Measurements from ENCODE around the gene PCDHA7. TPM values are rescaled to one million over a fixed set of nuclear protein-coding genes. Genes with fewer than 3 reads are reported as not detected.
"Not testable (repeated sequence)": the region's sequence is repeated elsewhere in the genome, so short reads cannot be mapped to it uniquely, and the experiment has no call there.

The PCDHA7 gene
- total RNA-seq, 6 experiments from 2014 or later = 0.09 to 0.26 (median 0.20) TPM

DNA sequence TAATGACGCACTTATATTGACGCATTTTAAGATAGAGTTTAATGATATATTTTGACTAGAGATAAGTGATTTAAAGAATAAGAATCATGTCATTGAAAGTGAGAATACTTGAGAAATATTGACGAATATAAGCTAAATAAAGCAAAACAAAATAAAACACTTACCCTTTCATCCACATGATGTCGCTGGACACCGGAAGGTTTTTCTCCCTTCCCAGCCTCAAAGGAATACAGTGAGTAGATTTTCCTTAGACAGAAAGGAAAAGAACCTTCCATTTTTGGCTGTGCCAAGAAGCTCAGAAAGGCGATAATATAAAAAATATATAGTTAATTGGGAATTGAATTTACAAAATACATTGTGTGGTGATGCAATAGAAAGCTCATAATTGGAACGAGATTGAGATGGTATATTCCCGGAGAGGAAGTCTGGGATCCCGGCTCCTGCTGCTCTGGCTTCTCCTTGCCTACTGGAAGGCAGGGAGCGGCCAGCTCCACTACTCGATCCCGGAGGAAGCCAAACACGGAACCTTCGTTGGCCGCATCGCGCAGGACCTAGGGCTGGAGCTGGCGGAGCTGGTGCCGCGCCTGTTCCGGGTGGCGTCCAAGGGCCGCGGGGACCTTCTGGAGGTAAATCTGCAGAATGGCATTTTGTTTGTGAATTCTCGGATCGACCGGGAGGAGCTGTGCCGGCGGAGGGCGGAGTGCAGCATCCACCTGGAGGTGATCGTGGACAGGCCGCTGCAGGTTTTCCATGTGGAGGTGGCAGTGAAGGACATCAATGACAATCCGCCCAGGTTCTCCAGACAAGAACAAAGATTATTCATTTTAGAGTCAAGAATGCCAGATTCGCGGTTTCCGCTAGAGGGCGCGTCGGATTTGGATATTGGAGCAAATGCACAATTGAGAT lies 12.4 kb upstream of the PCDHA7 start, which contains the start of gene PCDHA5:
Gene PCDHA5, plus strand, starts transcription at position 239 of the 906 bp plus-strand sequence.
- peaks cover 7% of the 10 kb centered on the region; the same call in 1 of the 2 replicates for H3K36me3 Mint-ChIP-seq (ENCODE audit: low read depth)
- H3K27me3 Mint-ChIP-seq (ENCODE audit: insufficient read depth) = peaks cover 1% of the 10 kb centered on the region; the same call in 1 of the 2 replicates
- no peak for DNase-seq
- TF ChIP-seq, protein P1, sequence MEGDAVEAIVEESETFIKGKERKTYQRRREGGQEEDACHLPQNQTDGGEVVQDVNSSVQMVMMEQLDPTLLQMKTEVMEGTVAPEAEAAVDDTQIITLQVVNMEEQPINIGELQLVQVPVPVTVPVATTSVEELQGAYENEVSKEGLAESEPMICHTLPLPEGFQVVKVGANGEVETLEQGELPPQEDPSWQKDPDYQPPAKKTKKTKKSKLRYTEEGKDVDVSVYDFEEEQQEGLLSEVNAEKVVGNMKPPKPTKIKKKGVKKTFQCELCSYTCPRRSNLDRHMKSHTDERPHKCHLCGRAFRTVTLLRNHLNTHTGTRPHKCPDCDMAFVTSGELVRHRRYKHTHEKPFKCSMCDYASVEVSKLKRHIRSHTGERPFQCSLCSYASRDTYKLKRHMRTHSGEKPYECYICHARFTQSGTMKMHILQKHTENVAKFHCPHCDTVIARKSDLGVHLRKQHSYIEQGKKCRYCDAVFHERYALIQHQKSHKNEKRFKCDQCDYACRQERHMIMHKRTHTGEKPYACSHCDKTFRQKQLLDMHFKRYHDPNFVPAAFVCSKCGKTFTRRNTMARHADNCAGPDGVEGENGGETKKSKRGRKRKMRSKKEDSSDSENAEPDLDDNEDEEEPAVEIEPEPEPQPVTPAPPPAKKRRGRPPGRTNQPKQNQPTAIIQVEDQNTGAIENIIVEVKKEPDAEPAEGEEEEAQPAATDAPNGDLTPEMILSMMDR (IDR thresholded peaks at IDR 0.05) = peak; percentile 72
- peaks cover 12% of the 10 kb centered on the region for H3K9me3 Mint-ChIP-seq
- H3K27ac Mint-ChIP-seq = no peak within 1 kb of the TSS
- H3K4me3 Mint-ChIP-seq = no peak within 1 kb of the TSS
- no peaks in the 10 kb centered on the region for H3K4me1 Mint-ChIP-seq (ENCODE audit: low read depth)

DNA sequence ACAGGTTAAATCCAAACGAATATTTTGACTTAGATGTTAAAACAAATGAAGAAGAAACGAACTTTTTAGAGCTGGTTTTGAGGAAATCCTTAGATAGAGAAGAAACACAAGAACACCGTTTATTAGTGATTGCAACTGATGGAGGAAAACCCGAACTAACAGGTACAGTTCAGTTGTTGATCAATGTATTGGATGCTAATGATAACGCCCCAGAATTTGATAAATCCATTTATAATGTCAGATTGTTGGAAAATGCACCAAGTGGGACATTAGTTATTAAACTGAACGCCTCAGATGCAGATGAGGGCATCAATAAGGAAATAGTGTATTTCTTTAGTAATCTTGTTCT lies 11.8 kb upstream of the PCDHA7 start:
- Mint-ChIP-seq H3K27ac (no peak overlapping the region), H3K4me3 (no peak overlapping the region), H3K36me3 (ENCODE audit: low read depth) (peaks cover 7% of the 10 kb centered on the region; the same call in 1 of the 2 replicates), H3K4me1 (ENCODE audit: low read depth) (no peaks in the 10 kb centered on the region), H3K9me3 (peaks cover 9% of the 10 kb centered on the region), H3K27me3 (ENCODE audit: insufficient read depth) (no peaks in the 10 kb centered on the region)
- TF ChIP-seq, protein P1 (IDR thresholded peaks at IDR 0.05) = peak; percentile 5; the same call in 1 of the 2 replicates
- no peak for DNase-seq

DNA sequence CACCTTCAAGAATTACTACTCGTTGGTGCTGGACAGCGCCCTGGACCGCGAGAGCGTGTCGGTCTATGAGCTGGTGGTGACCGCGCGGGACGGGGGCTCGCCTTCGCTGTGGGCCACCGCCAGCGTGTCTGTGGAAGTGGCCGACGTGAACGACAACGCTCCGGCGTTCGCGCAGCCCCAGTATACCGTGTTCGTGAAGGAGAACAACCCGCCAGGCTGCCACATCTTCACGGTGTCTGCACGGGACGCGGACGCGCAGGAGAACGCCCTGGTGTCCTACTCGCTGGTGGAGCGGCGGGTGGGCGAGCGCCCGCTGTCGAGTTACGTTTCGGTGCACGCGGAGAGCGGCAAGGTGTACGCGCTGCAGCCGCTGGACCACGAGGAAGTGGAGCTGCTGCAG lies 11.1 kb upstream of the PCDHA7 start:
- H3K4me3 Mint-ChIP-seq; H3K36me3 Mint-ChIP-seq (ENCODE audit: low read depth); H3K4me1 Mint-ChIP-seq (ENCODE audit: low read depth); H3K27ac Mint-ChIP-seq; H3K27me3 Mint-ChIP-seq (ENCODE audit: insufficient read depth); DNase-seq: not testable (repeated sequence)
- peaks cover 13% of the 10 kb centered on the region for H3K9me3 Mint-ChIP-seq

DNA sequence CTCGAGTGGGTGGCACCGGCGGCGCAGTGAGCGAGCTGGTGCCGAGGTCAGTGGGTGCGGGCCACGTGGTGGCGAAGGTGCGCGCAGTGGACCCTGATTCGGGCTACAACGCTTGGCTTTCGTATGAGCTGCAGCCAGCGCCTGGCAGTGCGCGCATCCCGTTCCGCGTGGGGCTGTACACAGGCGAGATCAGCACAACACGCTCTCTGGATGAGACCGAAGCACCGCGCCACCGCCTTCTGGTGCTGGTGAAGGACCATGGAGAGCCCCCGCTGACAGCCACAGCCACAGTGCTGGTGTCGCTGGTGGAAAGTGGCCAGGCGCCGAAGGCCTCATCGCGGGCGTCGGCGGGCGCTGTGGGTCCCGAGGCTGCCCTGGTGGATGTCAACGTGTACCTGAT lies 10.6 kb upstream of the PCDHA7 start:
- Mint-ChIP-seq H3K4me1 (ENCODE audit: low read depth) (no peaks in the 10 kb centered on the region), H3K9me3 (peaks cover 18% of the 10 kb centered on the region), H3K36me3 (ENCODE audit: low read depth) (peaks cover 9% of the 10 kb centered on the region), H3K27ac (no peak overlapping the region), H3K4me3 (no peak overlapping the region), H3K27me3 (ENCODE audit: insufficient read depth) (no peaks in the 10 kb centered on the region)
- DNase-seq = no peak
- TF ChIP-seq, protein P1 (IDR thresholded peaks at IDR 0.05) = no peak

DNA sequence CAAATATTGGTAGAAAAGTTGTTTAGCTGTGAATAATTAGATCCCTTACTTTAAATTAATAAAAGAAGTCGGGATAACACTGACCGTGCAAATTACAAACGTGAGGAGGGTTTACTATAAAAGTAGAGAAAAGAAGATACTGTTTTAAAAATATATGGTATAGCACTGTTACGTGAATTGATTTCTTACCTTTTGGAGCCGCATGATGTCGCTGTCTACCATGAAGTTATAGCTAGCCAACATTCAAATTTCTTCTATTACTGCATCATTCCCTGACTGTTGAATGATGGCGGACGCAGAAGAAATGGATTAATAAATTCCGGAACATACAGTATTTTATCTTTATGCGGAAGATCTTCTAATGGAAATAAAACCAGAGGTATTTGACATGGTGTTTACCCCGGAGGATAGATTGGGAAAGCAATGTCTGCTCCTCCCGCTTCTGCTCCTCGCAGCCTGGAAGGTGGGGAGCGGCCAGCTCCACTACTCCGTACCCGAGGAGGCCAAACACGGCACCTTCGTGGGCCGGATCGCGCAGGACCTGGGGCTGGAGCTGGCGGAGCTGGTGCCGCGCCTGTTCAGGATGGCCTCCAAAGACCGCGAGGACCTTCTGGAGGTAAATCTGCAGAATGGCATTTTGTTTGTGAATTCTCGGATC lies 6.2 kb upstream of the PCDHA7 start, which contains the start of gene PCDHA6:
Gene PCDHA6, plus strand, starts transcription at position 257 of the 658 bp plus-strand sequence. Its CDS starts 132 bp downstream, at position 389.
- Mint-ChIP-seq H3K27me3 (ENCODE audit: insufficient read depth) (no peaks in the 10 kb centered on the region), H3K9me3 (peaks cover 16% of the 10 kb centered on the region), H3K4me3 (no peak within 1 kb of the TSS), H3K4me1 (ENCODE audit: low read depth) (no peaks in the 10 kb centered on the region), H3K36me3 (ENCODE audit: low read depth) (peaks cover 9% of the 10 kb centered on the region; the same call in 1 of the 2 replicates), H3K27ac (no peak within 1 kb of the TSS)
- TF ChIP-seq, protein P1 (IDR thresholded peaks at IDR 0.05) = no peak
- no peak for DNase-seq

DNA sequence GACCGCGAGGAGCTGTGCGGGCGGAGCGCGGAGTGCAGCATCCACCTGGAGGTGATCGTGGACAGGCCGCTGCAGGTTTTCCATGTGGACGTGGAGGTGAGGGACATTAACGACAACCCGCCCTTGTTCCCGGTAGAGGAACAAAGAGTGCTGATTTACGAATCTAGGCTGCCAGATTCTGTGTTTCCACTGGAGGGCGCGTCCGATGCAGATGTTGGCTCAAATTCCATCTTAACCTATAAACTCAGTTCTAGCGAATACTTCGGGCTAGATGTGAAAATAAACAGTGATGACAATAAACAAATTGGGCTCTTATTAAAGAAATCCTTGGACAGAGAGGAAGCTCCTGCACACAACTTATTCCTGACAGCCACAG lies 5.7 kb upstream of the PCDHA7 start:
- Mint-ChIP-seq H3K27me3 (ENCODE audit: insufficient read depth) (no peaks in the 10 kb centered on the region), H3K4me3 (no peak overlapping the region), H3K27ac (no peak overlapping the region), H3K4me1 (ENCODE audit: low read depth) (no peaks in the 10 kb centered on the region), H3K36me3 (ENCODE audit: low read depth) (peaks cover 9% of the 10 kb centered on the region; the same call in 1 of the 2 replicates), H3K9me3 (peaks cover 14% of the 10 kb centered on the region)
- no peak for DNase-seq
- TF ChIP-seq, protein P1 (IDR thresholded peaks at IDR 0.05) = no peak

DNA sequence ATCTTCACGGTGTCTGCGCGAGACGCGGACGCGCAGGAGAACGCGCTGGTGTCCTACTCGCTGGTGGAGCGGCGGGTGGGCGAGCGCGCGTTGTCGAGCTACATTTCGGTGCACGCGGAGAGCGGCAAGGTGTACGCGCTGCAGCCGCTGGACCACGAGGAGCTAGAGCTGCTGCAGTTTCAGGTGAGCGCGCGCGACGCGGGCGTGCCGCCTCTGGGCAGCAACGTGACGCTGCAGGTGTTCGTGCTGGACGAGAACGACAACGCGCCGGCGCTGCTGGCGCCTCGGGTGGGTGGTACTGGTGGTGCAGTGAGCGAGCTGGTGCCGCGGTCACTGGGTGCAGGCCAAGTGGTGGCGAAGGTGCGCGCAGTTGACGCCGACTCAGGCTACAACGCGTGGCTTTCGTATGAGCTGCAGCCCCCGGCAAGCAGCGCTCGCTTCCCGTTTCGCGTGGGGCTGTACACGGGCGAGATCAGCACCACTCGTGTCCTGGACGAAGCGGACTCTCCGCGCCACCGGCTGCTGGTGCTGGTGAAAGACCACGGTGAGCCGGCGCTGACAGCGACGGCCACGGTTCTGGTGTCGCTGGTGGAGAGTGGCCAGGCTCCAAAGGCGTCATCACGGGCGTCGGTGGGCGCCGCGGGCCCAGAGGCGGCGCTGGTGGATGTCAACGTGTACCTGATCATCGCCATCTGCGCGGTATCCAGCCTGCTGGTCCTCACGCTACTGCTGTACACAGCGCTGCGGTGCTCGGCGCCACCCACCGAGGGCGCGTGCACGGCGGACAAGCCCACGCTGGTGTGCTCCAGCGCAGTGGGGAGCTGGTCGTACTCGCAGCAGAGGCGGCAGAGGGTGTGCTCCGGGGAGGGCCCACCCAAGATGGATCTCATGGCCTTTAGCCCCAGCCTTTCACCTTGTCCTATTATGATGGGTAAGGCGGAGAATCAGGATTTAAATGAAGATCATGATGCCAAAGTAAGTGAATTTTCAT lies 4.3 kb upstream of the PCDHA7 start:
- H3K27me3 Mint-ChIP-seq (ENCODE audit: insufficient read depth); H3K27ac Mint-ChIP-seq; H3K4me3 Mint-ChIP-seq; DNase-seq; H3K4me1 Mint-ChIP-seq (ENCODE audit: low read depth): not testable (repeated sequence)
- H3K36me3 Mint-ChIP-seq (ENCODE audit: low read depth) = peaks cover 15% of the 10 kb centered on the region
- peaks cover 14% of the 10 kb centered on the region for H3K9me3 Mint-ChIP-seq
